ENCODE results near the gene TAGLN3.
"Not testable (repeated sequence)": the region's sequence is repeated elsewhere in the genome, so short reads cannot be mapped to it uniquely, and the experiment has no call there.

TAGLN3 gene

DNA sequence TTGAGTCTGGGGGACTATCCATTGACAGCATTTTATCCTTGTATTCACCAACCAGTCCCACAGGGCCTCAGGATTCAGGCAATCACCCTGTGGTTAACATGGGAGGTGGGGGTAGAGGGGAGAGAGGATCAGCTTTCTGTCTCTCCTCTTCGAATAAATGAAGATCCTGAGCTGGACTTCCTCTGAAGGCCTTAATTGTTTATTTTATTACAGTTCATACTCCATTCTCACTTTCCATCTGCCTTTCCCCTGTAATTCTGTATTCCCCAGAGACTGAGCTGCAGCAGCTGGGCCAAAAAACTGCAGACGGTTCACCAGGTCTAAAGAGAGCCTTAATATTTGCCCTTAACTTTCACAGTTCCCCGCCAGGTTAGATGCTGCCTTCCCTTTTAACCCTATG is 11.9 kb downstream of the TAGLN3 start:
- DNase-seq (ENCODE audit: low read depth), result no peak

DNA sequence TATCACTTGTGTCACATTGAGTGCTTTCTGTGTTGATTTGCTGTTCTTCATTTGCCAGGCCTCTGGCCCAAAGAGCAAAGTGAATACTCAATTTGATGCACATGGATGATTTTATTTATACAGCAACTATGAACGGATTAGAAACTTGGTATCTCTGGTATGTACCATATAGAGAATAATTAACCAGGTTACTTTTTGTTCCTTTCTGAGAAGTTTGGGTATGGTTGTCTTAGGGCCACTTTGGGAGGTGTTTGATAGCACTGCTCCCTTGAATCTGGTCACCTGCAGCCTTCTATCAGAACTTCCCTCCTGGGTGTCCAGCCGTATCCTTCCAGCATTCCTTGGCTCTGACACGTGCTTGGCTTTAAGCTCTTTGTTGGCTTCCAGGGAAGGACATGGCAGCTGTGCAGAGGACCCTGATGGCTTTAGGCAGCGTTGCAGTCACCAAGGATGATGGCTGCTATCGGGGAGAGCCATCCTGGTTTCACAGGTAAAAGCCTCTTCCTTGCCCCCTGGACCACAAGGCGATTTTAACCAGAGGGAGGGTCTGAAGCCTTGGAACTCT is 12.7 kb downstream of the TAGLN3 start:
- DNase-seq (ENCODE audit: low read depth), result no peak

DNA sequence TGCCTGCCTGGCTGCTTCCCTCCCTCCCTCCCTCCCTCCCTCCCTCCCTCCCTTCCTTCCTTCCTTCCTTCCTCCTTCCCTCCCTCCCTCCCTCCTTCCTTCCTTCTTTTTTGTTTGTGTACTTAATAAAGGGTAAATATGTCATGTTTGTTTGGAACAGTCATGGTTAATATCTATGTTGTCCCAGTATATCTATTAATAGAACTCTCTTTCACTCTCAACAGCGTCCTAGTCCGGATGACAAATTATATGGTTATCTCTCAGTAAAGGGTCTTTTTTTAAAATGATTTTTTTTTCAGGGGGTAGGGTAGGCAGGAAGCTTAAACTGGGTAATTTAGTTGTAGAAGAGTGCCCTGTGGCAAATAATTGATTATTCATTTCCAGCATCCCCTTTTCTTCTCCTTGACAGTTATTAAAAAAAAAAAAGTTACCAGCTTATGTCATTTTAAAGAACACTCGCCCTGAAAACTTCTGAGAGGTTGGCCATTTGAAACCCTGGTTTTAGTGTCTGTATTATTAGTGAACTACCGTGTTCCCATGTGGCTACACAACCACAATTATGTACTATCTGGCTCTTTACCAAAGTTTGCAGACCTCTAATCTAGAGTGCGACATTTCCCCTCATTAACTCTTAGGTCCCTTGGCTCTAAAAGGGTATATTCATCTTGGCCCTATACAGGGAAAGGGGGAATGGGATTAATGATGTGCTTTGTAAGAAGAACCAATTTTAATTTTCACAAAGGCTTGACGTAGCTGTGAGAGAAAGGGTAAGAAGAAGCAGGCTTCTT is 13.7 kb downstream of the TAGLN3 start:
- no peak for DNase-seq (ENCODE audit: low read depth)

GRCh38 chr3:112013058-112013783 is 14.5 kb downstream of the TAGLN3 start:
- DNase-seq (ENCODE audit: low read depth), result no peak

GRCh38 chr3:112013784-112014143 is 15.0 kb downstream of the TAGLN3 start:
- DNase-seq (ENCODE audit: low read depth), result no peak

- no peak for DNase-seq (ENCODE audit: low read depth)
These were observed 18.4 kb downstream of the TAGLN3 start for GRCh38 chr3:112017091-112017490.

GRCh38 chr3:112018712-112019111 is 20.0 kb downstream of the TAGLN3 start:
- no peak for DNase-seq (ENCODE audit: low read depth)

DNA sequence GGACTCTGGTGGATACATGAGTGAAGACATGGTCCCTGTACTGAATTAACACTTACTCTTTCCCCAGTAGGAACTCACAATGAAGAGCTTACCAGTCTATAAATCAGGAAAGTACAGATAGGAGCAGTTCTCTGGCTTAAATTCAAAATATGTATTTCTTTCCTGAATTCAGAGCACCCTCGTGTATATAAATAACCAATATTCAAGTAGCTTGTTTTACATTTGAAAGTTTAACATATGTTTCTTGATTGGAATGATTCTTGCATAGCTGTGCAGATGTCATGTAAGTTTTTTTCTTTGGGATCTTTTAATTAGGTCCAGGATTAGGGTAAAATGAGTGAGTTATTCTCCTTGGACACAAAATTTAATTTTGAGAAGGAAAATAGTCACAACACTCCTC is 21.0 kb downstream of the TAGLN3 start:
- no peak for DNase-seq (ENCODE audit: low read depth)

DNA sequence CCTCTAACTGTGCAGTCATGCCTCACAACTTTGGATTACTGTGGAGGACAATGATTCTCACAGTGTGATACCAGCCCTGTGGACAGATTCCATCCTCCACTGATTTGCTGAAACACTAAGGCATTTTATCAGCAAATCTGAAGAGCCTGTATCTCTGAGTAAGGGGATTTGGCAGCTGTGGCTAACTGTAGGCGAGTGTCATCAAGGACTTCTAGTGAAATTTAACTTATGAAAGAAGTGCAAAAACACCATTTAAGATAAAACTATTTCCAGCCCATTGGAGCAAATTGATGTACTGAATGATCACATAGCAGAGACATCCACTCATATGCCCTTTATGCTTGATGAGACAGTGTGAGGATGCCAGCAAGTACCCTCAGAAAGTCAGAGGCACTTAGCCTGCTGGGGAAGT is 22.0 kb downstream of the TAGLN3 start:
- DNase-seq (ENCODE audit: low read depth), result no peak

- DNase-seq (ENCODE audit: low read depth), result no peak
These were observed 28.4 kb downstream of the TAGLN3 start for GRCh38 chr3:112027142-112027541.

- no peak for DNase-seq (ENCODE audit: low read depth)
These were observed 29.1 kb downstream of the TAGLN3 start for GRCh38 chr3:112027826-112028225.

- DNase-seq (ENCODE audit: low read depth), result no peak
These were observed 32.2 kb downstream of the TAGLN3 start for GRCh38 chr3:112030901-112031300.

GRCh38 chr3:112032098-112032731 is 33.5 kb downstream of the TAGLN3 start:
- no peak for DNase-seq (ENCODE audit: low read depth)

DNA sequence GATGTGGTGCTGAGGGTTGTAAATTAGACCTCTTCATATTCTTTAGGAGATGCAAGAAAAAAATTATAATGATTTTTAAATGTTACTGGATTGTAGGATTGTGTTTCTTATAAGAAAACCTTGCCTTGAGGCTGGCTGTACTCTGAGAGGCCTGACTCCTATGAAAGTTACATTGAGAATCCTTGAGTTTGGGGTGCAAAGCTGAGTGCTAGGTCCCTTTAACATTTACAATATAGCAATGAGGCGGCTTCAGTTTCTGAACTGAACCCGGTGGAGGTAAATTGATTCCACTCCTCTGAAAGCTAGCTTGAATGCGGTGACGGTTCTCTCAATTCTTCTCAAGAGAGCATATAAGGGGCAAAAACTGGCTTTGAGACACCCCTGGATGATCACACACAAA is 35.7 kb downstream of the TAGLN3 start, which contains the start of gene TMPRSS7:
Gene TMPRSS7, plus strand, starts transcription at position 301 of the 400 bp plus-strand sequence. CDS start 110 bp downstream, outside the sequence.
- no peak for DNase-seq (ENCODE audit: low read depth)

DNA sequence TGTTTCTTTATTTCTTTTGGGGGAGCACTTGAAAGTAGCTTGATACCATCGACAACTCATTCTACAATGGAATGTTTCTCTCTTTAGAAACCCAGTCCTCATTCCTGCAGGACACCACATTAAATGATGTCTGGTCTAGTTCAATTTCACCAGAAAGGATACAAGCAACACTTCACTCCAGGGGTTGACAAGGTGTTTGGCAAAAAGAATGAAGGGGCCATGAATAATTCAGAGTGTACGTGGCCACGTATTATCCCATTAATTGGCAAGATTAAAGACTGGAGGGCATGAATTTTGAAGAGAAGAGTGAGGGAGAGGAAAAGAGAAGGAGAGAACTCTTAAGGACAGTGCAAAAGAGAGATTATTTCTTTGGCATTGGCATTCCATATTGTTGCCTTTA is 36.5 kb downstream of the TAGLN3 start:
- no peak for DNase-seq (ENCODE audit: low read depth)

DNA sequence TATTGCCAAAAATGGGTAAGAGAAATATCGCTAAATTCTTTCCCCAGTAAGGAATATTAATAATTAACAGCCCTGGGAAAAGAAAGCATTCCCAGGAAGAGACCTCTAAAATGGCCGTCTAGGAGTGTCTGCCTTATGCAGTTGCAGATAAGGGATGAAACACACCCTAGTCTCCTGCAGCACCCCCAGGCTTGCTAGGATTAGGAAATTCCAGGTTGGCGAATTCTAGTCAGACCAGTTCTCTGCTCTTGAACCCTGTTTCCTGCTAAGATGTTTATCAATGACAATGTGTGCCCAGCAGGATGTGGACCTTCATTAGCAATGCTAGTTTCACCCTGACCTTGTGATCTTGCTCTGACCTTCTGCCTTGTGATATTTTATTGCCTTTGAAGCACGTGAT is 38.5 kb downstream of the TAGLN3 start:
- not testable (repeated sequence) for DNase-seq (ENCODE audit: low read depth)

- no peak for DNase-seq (ENCODE audit: low read depth)
These were observed 40.1 kb downstream of the TAGLN3 start for GRCh38 chr3:112038863-112039262.

DNA sequence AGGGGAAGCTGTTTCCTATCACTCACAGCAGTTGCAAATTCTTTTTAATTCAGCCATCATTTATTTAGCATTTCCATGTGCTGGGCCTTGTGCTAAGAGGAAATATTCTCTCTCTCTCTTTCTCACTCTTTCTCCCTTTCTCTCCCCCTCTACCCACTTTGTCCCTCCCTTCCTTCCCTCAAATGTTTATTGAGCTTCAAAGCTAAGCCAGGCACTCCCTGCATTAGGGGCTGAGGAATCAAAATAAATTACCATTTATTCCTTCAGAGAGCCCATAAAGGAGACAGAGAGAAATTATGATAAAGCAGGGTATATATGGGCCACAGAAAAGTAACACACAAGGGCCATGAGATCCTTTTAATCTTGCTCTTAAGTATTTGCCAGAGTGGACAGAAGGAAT is 42.6 kb downstream of the TAGLN3 start:
- no peak for DNase-seq (ENCODE audit: low read depth)

DNA sequence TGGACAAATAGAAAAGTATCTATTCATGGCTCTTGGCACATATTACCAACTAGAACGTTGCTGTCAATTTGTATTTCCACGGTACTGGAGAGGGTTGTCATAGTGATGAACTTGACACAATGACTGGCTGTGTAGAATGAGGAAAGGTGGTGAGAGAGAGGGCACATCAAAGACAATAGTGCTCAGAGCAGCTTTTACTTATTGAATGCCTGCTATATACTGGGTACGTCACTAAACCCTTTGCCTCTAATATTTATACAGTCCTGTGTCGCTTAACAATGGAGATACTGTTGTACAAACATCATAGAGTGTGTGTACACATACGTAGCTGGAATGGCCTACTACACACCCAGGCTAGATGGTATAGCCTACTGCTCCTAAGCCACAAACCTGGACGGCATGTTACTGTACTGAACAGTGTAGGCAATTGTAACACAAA is 44.1 kb downstream of the TAGLN3 start:
- no peak for DNase-seq (ENCODE audit: low read depth)

DNA sequence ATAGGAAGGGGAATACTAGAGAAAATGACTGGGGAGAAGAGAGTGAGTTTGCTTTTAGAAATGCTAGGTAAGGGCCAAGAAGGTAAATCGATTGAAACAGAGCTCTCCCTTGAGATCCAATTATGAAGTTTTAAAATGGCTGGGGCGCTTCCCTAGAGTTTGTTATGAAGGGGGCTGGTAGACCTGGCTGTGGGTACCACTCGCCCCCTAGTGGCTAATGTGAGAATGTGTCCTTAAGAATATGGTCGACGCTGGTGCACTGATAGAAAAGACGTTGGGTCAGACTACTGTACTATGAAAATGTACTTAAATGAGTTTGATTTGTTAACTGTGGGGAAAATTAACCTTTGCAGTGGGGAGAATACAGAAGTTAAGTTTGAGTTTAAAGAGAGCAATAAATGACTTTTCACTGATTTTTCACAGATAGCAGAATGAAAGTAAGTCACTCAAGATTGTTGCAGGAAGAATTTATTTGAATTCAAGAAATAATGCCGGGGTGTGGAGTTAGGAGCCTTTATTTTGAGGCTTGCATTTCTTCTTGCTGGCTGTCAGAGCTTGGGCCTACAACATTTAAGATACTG is 45.0 kb downstream of the TAGLN3 start:
- DNase-seq (ENCODE audit: low read depth), result peak; percentile 12

DNA sequence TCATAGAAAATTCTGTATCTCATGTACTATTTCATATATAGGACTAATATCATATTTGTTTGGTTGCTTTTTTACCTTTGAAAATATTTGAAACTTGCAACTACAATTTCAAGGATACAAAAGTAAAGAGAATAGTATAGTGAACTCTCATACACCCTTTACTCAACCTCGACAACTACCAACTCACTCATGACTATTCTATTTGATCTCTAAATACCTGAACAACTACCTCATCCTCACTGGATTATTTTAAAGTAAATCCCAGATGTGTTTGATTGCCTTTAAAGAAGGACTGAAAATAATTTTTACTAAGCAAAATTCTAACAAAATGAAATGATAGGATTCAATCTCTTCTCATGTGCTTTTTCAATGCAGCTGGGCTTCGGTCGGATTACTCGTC is 47.9 kb downstream of the TAGLN3 start:
- no peak for DNase-seq (ENCODE audit: low read depth)

- no peak for DNase-seq (ENCODE audit: low read depth)
These were observed 48.5 kb downstream of the TAGLN3 start for GRCh38 chr3:112047264-112047663.

All from CMK (cell line).